GM10266 (cell line): ENCODE measurements around the gene DYTN.

Experiments used
- DNase-seq: peaks from one replicate; pipeline ENCODE4 v3.0.0; 2012; ENCODE audit errors: extremely low spot score
- TF ChIP-seq, protein P1 (sequence below): IDR thresholded peaks from 2 replicates; pipeline ENCODE4 v1.5.1; 2012; ENCODE audit warnings: mild to moderate bottlenecking, low read depth; ENCODE audit not compliant: control insufficient read depth, insufficient read depth; ENCODE audit errors: missing control alignments

The DYTN gene

DNA sequence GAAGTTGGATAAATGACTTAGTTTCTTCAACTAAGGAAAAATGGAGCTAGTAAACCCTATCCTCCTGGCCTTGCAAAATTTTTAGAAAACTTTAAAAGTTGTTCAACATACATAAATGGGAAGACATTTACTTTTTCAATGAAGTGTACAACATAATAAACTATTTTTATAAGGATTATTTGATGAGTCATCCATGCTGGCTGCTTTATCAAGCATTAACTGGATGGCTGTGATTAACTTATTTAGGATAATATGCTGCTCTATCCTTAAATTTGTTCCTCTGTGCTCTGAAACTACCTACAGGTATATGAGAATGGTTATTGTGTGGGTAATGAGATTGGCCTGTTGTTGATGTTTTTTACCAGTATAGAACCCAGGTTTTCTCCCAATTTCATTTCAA is 21.3 kb downstream of the DYTN start:
- no peak for DNase-seq
- TF ChIP-seq, protein P1, sequence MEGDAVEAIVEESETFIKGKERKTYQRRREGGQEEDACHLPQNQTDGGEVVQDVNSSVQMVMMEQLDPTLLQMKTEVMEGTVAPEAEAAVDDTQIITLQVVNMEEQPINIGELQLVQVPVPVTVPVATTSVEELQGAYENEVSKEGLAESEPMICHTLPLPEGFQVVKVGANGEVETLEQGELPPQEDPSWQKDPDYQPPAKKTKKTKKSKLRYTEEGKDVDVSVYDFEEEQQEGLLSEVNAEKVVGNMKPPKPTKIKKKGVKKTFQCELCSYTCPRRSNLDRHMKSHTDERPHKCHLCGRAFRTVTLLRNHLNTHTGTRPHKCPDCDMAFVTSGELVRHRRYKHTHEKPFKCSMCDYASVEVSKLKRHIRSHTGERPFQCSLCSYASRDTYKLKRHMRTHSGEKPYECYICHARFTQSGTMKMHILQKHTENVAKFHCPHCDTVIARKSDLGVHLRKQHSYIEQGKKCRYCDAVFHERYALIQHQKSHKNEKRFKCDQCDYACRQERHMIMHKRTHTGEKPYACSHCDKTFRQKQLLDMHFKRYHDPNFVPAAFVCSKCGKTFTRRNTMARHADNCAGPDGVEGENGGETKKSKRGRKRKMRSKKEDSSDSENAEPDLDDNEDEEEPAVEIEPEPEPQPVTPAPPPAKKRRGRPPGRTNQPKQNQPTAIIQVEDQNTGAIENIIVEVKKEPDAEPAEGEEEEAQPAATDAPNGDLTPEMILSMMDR = no peak

DNA sequence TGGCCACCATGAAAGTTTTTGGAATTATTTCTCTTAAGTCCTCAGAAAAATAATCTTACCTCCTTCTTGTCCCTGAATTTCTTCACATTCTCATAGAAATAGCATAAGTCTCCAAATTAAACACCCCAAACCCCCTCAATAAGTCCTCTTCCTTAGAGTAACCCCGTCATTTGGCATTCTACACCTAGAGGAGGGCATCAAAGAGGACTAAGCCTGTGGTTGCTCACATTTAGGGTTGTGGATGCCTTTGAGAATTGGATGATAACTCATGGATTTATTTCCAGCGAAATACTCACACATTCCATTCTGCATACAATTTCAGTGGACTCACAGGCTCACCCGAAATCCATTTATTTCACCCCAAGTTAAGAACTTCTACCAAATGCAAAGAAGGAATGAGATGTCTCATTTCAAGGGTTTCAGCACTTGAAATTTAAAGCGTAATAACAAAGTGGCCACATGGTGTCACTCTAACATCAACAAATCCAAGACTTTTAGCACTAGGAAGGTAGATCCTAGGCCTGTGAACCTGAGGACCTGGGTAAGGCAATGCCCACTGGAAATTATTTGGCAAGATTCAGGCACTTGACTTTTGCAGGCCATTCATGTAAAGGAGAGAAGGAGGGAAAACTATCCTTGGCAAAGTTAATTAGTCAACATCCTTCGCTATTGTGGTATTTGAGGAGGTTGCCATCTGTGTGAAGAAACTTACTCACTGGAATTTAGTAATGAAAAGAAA is 24.6 kb downstream of the DYTN start:
- DNase-seq = peak; percentile 43
- TF ChIP-seq, protein P1 = peak; percentile 60

DNA sequence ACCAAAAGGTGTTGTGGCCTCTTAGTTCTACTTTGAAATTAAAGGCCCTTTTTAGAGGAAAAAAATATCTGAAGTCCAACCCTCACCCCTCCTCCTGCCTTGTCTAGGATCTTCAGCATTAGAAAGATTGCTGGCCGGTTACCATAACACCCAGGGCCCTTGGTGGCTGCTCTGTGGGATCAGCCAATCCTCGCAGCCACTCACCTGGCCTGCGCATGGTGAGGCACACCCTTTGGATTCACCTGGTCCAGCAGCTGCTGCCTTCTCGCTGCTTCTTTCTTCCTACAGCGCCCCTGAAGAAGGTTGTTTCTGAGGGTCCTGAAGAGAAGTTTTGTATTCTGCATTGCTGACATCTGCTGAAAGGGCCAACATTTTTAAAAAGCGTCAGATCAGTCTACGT is 25.2 kb downstream of the DYTN start:
- no peak for DNase-seq

DNA sequence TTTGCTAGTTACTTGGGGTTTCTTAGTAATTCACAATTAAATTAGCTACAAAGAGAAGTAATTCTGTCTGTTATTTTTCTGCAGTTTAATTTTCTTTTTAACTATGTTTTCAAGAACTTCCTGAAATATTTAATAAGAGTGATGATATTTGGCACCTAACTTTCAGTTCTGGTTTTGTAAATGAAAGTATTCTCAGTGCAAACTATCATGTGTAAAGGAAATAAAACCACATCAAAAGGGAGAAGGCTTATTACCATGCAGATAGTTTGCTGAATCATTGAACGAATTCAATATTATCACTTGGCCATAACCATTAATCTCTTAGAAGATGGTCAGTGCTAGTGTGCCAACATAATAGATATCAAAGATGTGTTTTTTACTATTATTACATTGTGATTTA is 29.2 kb downstream of the DYTN start:
- no peak for DNase-seq
- TF ChIP-seq, protein P1 = no peak

More for the DNA sequence above, 25.2 kb downstream of the DYTN start:
- TF ChIP-seq, protein P1 = no peak

DNA sequence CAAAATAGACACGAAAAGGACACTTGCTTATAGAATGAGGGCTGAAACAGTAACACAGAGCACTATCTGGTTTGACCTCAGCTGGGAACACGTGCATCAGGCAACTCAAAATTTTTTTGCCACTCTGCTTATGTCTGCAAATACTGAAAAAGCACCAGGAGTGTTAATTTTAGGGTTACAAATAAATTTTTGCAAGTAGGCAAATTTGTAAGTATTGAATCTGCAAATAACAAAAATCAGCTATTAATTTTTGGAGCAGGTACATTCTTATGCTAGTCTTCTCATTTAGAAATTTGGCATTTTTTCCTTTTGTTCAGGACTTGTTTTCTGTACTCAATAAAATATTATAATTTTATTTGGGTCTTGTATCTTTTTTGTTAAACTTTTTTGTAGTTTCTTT is 29.7 kb downstream of the DYTN start:
- TF ChIP-seq, protein P1 = no peak
- DNase-seq = no peak

DNA sequence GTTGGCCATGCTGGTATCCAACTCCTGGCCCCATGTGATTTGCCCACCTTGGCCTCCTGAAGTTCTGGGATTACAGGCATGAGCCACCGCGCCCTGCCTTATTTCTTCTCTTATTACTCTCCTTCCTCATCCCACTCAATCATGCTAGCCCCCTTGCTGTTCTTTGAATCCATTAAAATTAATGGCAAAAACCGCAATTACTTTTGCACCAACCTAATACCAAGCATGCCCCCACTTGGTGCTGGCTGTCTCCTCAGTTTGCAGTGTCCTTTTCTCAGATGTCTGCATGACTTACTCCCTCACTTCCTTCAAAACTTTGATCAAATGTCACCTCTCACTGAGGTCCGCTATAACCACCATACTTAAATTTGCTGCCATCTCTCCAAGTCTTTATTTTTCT is 34.6 kb downstream of the DYTN start:
- DNase-seq = no peak
- TF ChIP-seq, protein P1 = no peak

DNA sequence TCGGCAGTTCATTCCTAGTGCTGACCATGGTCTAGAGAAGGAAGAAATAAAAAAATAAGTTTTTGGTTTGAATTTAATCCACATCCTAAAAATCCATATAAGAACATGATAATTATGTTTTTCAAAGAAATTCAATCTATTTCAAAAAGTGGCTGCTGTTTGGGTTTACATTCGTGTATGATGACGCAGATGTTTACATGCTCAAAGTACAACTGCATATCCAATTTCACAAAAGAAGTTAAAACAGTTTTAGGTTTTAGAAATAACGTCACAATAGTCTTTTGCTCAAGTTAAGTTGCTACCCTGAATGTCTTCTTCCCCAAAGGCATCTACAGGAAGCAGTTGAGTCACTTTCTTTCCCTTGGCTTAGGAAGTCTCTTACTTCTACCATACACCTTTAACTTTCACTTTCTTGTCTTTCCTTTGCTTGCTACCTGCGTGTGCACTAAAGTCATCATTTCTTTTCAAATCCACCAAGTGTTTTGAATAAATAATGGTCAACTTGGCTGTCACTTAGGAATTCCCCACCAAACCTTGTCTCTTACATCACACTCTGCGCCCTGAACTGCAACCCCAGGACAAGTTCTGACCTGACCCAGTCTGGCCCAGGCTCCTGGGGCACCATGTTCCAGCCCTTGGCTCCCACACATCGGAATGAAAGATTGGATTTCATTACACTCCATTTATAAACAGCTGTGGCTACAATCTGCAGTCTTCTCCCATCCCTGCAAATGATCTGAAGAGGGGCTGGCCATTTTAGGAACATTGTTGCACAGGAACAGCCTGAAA is 47.5 kb downstream of the DYTN start:
- TF ChIP-seq, protein P1 = no peak
- DNase-seq = no peak
